Right atrium auricular region (tissue), 2 donors: Measurements from ENCODE around the gene DTX1. TPM values are rescaled to one million over a fixed set of nuclear protein-coding genes. Genes with fewer than 3 reads are reported as not detected.

Experiments used
- DNase-seq: peaks from one replicate; pipeline ENCODE4 v3.0.0-alpha.2; 2019; ENCODE audit warnings: low spot score
- H3K27ac ChIP-seq, 2 donors: fragments of 200-600 bp; sonication (generic); 1 replicate in 1 of 2; 2 replicates in 1 of 2; pipeline ENCODE4 v1.5.1; 2016 to 2019
- H3K27me3 ChIP-seq, 2 donors: fragments of 200-600 bp; sonication (generic); one replicate each; pipeline versions ENCODE4 v1.5.1 to v1.6.0; 2017 to 2019
- H3K36me3 ChIP-seq: fragments of 200-600 bp; sonication (generic); one replicate; pipeline ENCODE4 v1.5.1; 2016
- H3K4me1 ChIP-seq, 2 donors: fragments of 200-600 bp; sonication (generic); one replicate each; pipeline versions ENCODE4 v1.5.1 to v1.6.0; 2017 to 2019
- H3K4me3 ChIP-seq, 2 donors: fragments of 200-600 bp; sonication (generic); 1 replicate in 1 of 2; 2 replicates in 1 of 2; pipeline ENCODE4 v1.5.1; 2017 to 2019; ENCODE audit warnings: mild to moderate bottlenecking in 1 of 2, moderate library complexity in 1 of 2
- H3K9me3 ChIP-seq, 2 donors: fragments of 200-600 bp; sonication (generic); one replicate each; pipeline ENCODE4 v1.5.1; 2019
- total RNA-seq, 2 donors: library from RNA; depleted of rRNA; stranded (reverse); fragments of >200 nt; gene quantifications; one replicate each; pipeline ENCODE4 v1.1.0, GENCODE V29; 2016
- TF ChIP-seq, protein P1 (sequence below), 2 donors: fragments of 200-600 bp; sonication (generic); IDR thresholded peaks; one replicate each; pipeline ENCODE4 v1.5.1; 2019; ENCODE audit warnings: antibody characterized with exemption in 2 of 2

DTX1 gene
- total RNA-seq, 2 donors from 2014 or later: 1.2 to 4.0 TPM

DNA sequence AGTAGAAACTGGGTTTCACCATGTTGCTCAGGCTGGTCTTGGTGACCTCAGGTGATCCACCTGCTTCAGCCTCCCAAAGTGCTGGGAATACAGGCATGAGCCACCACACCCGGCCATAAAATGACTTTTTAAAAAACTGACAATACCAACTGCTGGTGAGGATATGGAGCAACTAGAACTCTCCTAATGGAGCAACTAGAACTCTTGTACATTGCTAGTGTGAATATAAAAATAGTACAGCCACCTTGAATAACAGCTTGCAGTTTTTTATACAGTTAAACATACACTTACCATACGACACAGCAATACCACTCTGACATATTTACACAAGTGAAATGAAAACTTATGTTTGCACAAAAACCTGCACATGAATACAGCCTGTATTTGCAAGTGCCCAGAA lies 90.5 kb downstream of the DTX1 start:
- TF ChIP-seq, protein P1, sequence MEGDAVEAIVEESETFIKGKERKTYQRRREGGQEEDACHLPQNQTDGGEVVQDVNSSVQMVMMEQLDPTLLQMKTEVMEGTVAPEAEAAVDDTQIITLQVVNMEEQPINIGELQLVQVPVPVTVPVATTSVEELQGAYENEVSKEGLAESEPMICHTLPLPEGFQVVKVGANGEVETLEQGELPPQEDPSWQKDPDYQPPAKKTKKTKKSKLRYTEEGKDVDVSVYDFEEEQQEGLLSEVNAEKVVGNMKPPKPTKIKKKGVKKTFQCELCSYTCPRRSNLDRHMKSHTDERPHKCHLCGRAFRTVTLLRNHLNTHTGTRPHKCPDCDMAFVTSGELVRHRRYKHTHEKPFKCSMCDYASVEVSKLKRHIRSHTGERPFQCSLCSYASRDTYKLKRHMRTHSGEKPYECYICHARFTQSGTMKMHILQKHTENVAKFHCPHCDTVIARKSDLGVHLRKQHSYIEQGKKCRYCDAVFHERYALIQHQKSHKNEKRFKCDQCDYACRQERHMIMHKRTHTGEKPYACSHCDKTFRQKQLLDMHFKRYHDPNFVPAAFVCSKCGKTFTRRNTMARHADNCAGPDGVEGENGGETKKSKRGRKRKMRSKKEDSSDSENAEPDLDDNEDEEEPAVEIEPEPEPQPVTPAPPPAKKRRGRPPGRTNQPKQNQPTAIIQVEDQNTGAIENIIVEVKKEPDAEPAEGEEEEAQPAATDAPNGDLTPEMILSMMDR (IDR thresholded peaks at IDR 0.05): no peak
- H3K36me3 ChIP-seq: no peaks in the 10 kb centered on the region
- peaks cover 0 to 8% of the 10 kb centered on the region in 2 donors for H3K4me1 ChIP-seq
- no peaks in the 10 kb centered on the region for H3K9me3 ChIP-seq
- no peak for DNase-seq
- no peaks in the 10 kb centered on the region for H3K27me3 ChIP-seq
- H3K27ac ChIP-seq: no peak overlapping the region
- H3K4me3 ChIP-seq: no peak overlapping the region

Other genes with a start within 250 kb of the DTX1 start
- 1 to 10 TPM; 4.0 to 8.4 TPM for gene OAS1, start 149.8 kb upstream of the DTX1 start, total RNA-seq
- gene OAS3, start 118.3 kb upstream of the DTX1 start, total RNA-seq: 1 to 10 TPM; 2.7 to 5.8 TPM
- gene OAS2, start 78.2 kb upstream of the DTX1 start, total RNA-seq: 1 to 10 TPM; 6.0 to 6.8 TPM
- gene RASAL1, start 79.0 kb downstream of the DTX1 start, total RNA-seq: not detected
- gene CFAP73, start 93.0 kb downstream of the DTX1 start, total RNA-seq: not detected
- gene DDX54, start 128.7 kb downstream of the DTX1 start, total RNA-seq: 10 to 100 TPM; 35.1 to 38.0 TPM
- gene RITA1, start 129.0 kb downstream of the DTX1 start, total RNA-seq: 10 to 100 TPM; 18.2 to 25.4 TPM
- 10 to 100 TPM; 57.3 to 58.7 TPM for gene TPCN1, start 164.7 kb downstream of the DTX1 start, total RNA-seq